ENCODE data around the gene TMED9. TPM values are rescaled to one million over a fixed set of nuclear protein-coding genes. Genes with fewer than 3 reads are reported as not detected.

TMED9 gene
- total RNA-seq, 4 donors from 2014 or later, result 39.6 to 65.6 (median 52.5) TPM

Other genes with a start within 250 kb of the TMED9 start
- gene LMAN2, start 240.5 kb upstream of the TMED9 start, total RNA-seq, result 100 to 1,000 TPM; 193 to 321 (median 268) TPM
- gene RGS14, start 234.3 kb upstream of the TMED9 start, total RNA-seq, result 10 to 100 TPM; 19.4 to 41.0 (median 23.3) TPM
- gene SLC34A1, start 207.8 kb upstream of the TMED9 start, total RNA-seq, result under 1 TPM in 1 of 4 donors, not detected in 3; 0.35 TPM
- not detected for gene PFN3, start 191.5 kb upstream of the TMED9 start, total RNA-seq
- 10 to 100 TPM in 1 of 4 donors, 1 to 10 TPM in 3; 1.7 to 22.2 (median 7.8) TPM for gene F12, start 182.6 kb upstream of the TMED9 start, total RNA-seq
- 100 to 1,000 TPM in 1 of 4 donors, 10 to 100 TPM in 3; 36.2 to 140 (median 40.7) TPM for gene GRK6, start 165.5 kb upstream of the TMED9 start, total RNA-seq
- gene PRR7, start 145.4 kb upstream of the TMED9 start, total RNA-seq, result 1 to 10 TPM in 2 of 4 donors, under 1 TPM in 1, not detected in 1; 0.70 to 2.2 (median 1.9) TPM
- gene DBN1, start 118.6 kb upstream of the TMED9 start, total RNA-seq, result 10 to 100 TPM; 14.2 to 77.6 (median 23.1) TPM
- gene PDLIM7, start 94.6 kb upstream of the TMED9 start, total RNA-seq, result 100 to 1,000 TPM in 1 of 4 donors, 10 to 100 TPM in 3; 17.4 to 137 (median 23.3) TPM
- gene DOK3, start 82.4 kb upstream of the TMED9 start, total RNA-seq, result 10 to 100 TPM in 1 of 4 donors, 1 to 10 TPM in 3; 2.1 to 52.0 (median 5.5) TPM
- gene DDX41, start 75.2 kb upstream of the TMED9 start, total RNA-seq, result 100 to 1,000 TPM; 103 to 168 (median 118) TPM
- 100 to 1,000 TPM in 3 of 4 donors, 10 to 100 TPM in 1; 77.1 to 205 (median 177) TPM for gene FAM193B, start 37.6 kb upstream of the TMED9 start, total RNA-seq
- gene B4GALT7, start 7.9 kb downstream of the TMED9 start, total RNA-seq, result 10 to 100 TPM; 12.6 to 29.8 (median 21.9) TPM
- gene FAM153A, start 190.7 kb downstream of the TMED9 start, total RNA-seq, result 1 to 10 TPM in 2 of 4 donors, under 1 TPM in 1, not detected in 1; 0.28 to 3.3 (median 1.5) TPM